IMR-90 (cell line): ENCODE data around the gene MAGED2. TPM values are rescaled to one million over a fixed set of nuclear protein-coding genes. Genes with fewer than 3 reads are reported as not detected.

Experiments used
- ATAC-seq: fragments of 200-7000 bp; cut with Tn5 transposase; 2 replicates; pipeline ENCODE4 v1.9.1; 2020; ENCODE audit warnings: low read depth, mild to moderate bottlenecking, moderate library complexity
- BruUV-seq: library from RNA; stranded (reverse); fragments of 400-500 nt; replicated peaks from 2 replicates; lab custom pipeline; 2021; lab: Mats Ljungman, UMichigan
- CTCF ChIA-PET: fragments of 300-600 bp; formaldehyde crosslinking; extraction: SDS; loops from one replicate; lab custom pipeline; 2021; ENCODE audit warnings: antibody characterized with exemption; lab: Yijun Ruan, JAX
- POLR2A ChIA-PET: fragments of 300-600 bp; sonication (Branson Sonifier 250); formaldehyde crosslinking; loops from one replicate; lab custom pipeline; 2022; ENCODE audit warnings: antibody characterized with exemption; ENCODE audit not compliant: unreplicated experiment; lab: Charles Lee
- DNase-seq: peaks from one replicate; pipeline ENCODE4 v3.0.0; 2013
- H2AFZ ChIP-seq: replicated peaks from 2 replicates; pipeline ENCODE3; 2013; ENCODE audit warnings: low read length, mild to moderate bottlenecking; ENCODE audit not compliant: poor library complexity
- H2AK5ac ChIP-seq: 2 replicates; pipeline ENCODE4 v1.6.1; 2013; ENCODE audit warnings: low read depth, low read length, inconsistent platforms
- H2AK9ac ChIP-seq: replicated peaks from 2 replicates; pipeline ENCODE3; 2013; ENCODE audit warnings: mild to moderate bottlenecking, low read depth, low read length, moderate library complexity; ENCODE audit not compliant: poor library complexity
- H2BK120ac ChIP-seq: 2 replicates; pipeline ENCODE4 v1.6.1; 2013; ENCODE audit warnings: low read depth, low read length, inconsistent platforms
- H2BK15ac ChIP-seq: 3 replicates; pipeline ENCODE4 v1.6.1; 2013; ENCODE audit warnings: low read depth, low read length, inconsistent platforms
- H2BK20ac ChIP-seq: 2 replicates; pipeline ENCODE4 v1.6.1; 2013; ENCODE audit warnings: low read depth, mild to moderate bottlenecking, inconsistent platforms, low read length, moderate library complexity
- H2BK5ac ChIP-seq: 2 replicates; pipeline ENCODE4 v1.6.1; 2013; ENCODE audit warnings: mild to moderate bottlenecking, low read depth, low read length, inconsistent platforms; ENCODE audit not compliant: poor library complexity, severe bottlenecking
- H3K14ac ChIP-seq: replicated peaks from 2 replicates; pipeline ENCODE4 v1.6.1; 2013; ENCODE audit warnings: low read depth, low read length, inconsistent platforms
- H3K18ac ChIP-seq: 2 replicates; pipeline ENCODE4 v1.6.1; 2013; ENCODE audit warnings: low read depth, low read length, control low read depth
- H3K23ac ChIP-seq: 2 replicates; pipeline ENCODE4 v1.6.1; 2013; ENCODE audit warnings: low read depth, low read length, inconsistent platforms
- H3K27ac ChIP-seq: 2 replicates; pipeline ENCODE4 v1.5.1; 2013; ENCODE audit warnings: mild to moderate bottlenecking, control low read depth, low read length; ENCODE audit not compliant: insufficient read depth
- H3K27me3 ChIP-seq: 2 replicates; pipeline ENCODE4 v1.6.1; 2013; ENCODE audit warnings: low read length; ENCODE audit not compliant: control insufficient read depth, insufficient read depth
- H3K36me3 ChIP-seq: 2 replicates; pipeline ENCODE4 v1.6.1; 2013; ENCODE audit warnings: low read length, mixed read lengths; ENCODE audit not compliant: control insufficient read depth, insufficient read depth
- H3K4ac ChIP-seq: 2 replicates; pipeline ENCODE4 v1.6.1; 2013; ENCODE audit warnings: low read depth, low read length, inconsistent platforms
- H3K4me1 ChIP-seq: 2 replicates; pipeline ENCODE4 v1.6.1; 2013; ENCODE audit warnings: low read length, mixed read lengths; ENCODE audit not compliant: control insufficient read depth, insufficient read depth
- H3K4me2 ChIP-seq: 2 replicates; pipeline ENCODE4 v1.6.1; 2013; ENCODE audit warnings: low read depth, mild to moderate bottlenecking, control low read depth, low read length, moderate library complexity
- H3K4me3 ChIP-seq: 2 replicates; pipeline ENCODE4 v1.5.1; 2013; ENCODE audit warnings: low read depth, mild to moderate bottlenecking, control low read depth, low read length, moderate library complexity; ENCODE audit not compliant: insufficient read depth
- H3K56ac ChIP-seq: 2 replicates; pipeline ENCODE4 v1.6.1; 2013; ENCODE audit warnings: low read length, inconsistent platforms; ENCODE audit not compliant: insufficient read depth; ENCODE audit errors: extremely low read depth
- H3K79me1 ChIP-seq, 2 experiments: 2 replicates each; pipeline ENCODE4 v1.6.1; 2013; ENCODE audit warnings: low read length in 2 of 2, inconsistent platforms in 1 of 2, low read depth in 1 of 2
- H3K9ac ChIP-seq: 2 replicates; pipeline ENCODE4 v1.6.1; 2013; ENCODE audit warnings: low read depth, low read length, control low read depth
- H3K9me1 ChIP-seq: 2 replicates; pipeline ENCODE4 v1.6.1; 2013; ENCODE audit warnings: low read length, inconsistent platforms; ENCODE audit not compliant: insufficient read depth
- H3K9me3 ChIP-seq: 2 replicates; pipeline ENCODE4 v1.6.1; 2013; ENCODE audit warnings: low read length; ENCODE audit not compliant: control insufficient read depth, insufficient read depth
- H4K20me1 ChIP-seq: 2 replicates; pipeline ENCODE4 v1.6.1; 2013; ENCODE audit warnings: low read length, inconsistent platforms; ENCODE audit not compliant: insufficient read depth
- H4K5ac ChIP-seq: 2 replicates; pipeline ENCODE4 v1.6.1; 2013; ENCODE audit warnings: mild to moderate bottlenecking, low read depth, low read length, control low read depth
- H4K8ac ChIP-seq, 2 experiments: 2 replicates each; pipeline ENCODE4 v1.6.1; 2013; ENCODE audit warnings: low read depth in 2 of 2, low read length in 2 of 2, control low read depth in 1 of 2, inconsistent platforms in 1 of 2
- H4K91ac ChIP-seq: 2 replicates; pipeline ENCODE4 v1.6.1; 2013; ENCODE audit warnings: low read depth, low read length, inconsistent platforms; ENCODE audit not compliant: insufficient read depth
- CEBPB ChIP-seq: IDR thresholded peaks from 2 replicates; pipeline ENCODE4 v1.6.1; 2012; ENCODE audit warnings: low read depth, low read length, improper control_type of control experiment
- CHD1 ChIP-seq: IDR thresholded peaks from 2 replicates; pipeline ENCODE4 v1.6.1; 2012; ENCODE audit warnings: low read depth, low read length, improper control_type of control experiment
- ELK1 ChIP-seq: fragments of 150-350 bp; IDR thresholded peaks from 2 replicates; pipeline ENCODE4 v1.6.1; 2016; ENCODE audit warnings: low read depth, mild to moderate bottlenecking, low read length, moderate library complexity, borderline replicate concordance
- MAFK ChIP-seq: IDR thresholded peaks from 2 replicates; pipeline ENCODE4 v1.6.1; 2012; ENCODE audit warnings: low read depth, low read length, improper control_type of control experiment
- WGBS, 2 experiments: methylation state at CpG; one replicate each; pipeline versions ENCODE4 v1.1.5 to v1.1.7; 2013; ENCODE audit warnings: missing lambda C conversion rate in 2 of 2; ENCODE audit not compliant: insufficient read length in 1 of 2; ENCODE audit errors: extremely low coverage in 2 of 2; 5-methylcytosine and 5-hydroxymethylcytosine counted together
- dilution Hi-C: fragments of 300-500 bp; cut with HindIII; formaldehyde crosslinking; loops from one replicate; pipeline ENCODE4 v1.14.3; 2018; ENCODE audit warnings: low sequenced_read_pairs; ENCODE audit not compliant: unreplicated experiment
- in situ Hi-C: fragments of 300-500 bp; cut with MboI; formaldehyde crosslinking; loops from 3 replicates; pipeline ENCODE4 v1.14.3; 2019; ENCODE audit warnings: low sequenced_read_pairs, inconsistent platforms, mixed read lengths
- intact Hi-C: fragments of 100-400 bp; cut with micrococcal nuclease; formaldehyde crosslinking; loops from 2 replicates; pipeline ENCODE4 v1.10.0; 2022
- polyA plus RNA-seq, 3 experiments: library from polyadenylated mRNA; depleted of rRNA; stranded (reverse); fragments of >200 nt; gene quantifications; 2 replicates each; pipeline ENCODE4 v1.2.3, GENCODE V29; 2012; ENCODE audit warnings: low replicate concordance in 1 of 3
- total RNA-seq: library from RNA; depleted of rRNA; stranded (reverse); fragments of >200 nt; gene quantifications from 2 replicates; pipeline ENCODE4 v1.2.3, GENCODE V29; 2012

MAGED2 gene
- total and polyA plus RNA-seq, 2 of the 4 experiments (the other 2 are of a cell fraction) = 301 to 341 TPM

- Histone ChIP-seq H3K4me2 (peak overlapping the region; percentile 78), H3K27ac (no peak overlapping the region), H2BK15ac (no peak overlapping the region), H4K5ac (no peak overlapping the region), H2AFZ (no peak overlapping the region), H3K56ac (no peak overlapping the region), H4K91ac (no peak overlapping the region), H3K4ac (no peak overlapping the region), H3K18ac (no peak overlapping the region), H3K79me1 (peaks cover 14 to 30% of the 10 kb centered on the region in 2 experiments; a peak in 3 of 4 replicates), H4K20me1 (peaks cover 24% of the 10 kb centered on the region; the same call in 1 of the 2 replicates), H3K9me1 (peaks cover 6% of the 10 kb centered on the region; the same call in 1 of the 2 replicates), H2BK20ac (no peak overlapping the region), H2AK5ac (no peak overlapping the region), H3K9ac (no peak overlapping the region), H3K14ac (no peak overlapping the region), H4K8ac (no peak overlapping the region), H3K36me3 (peaks cover 50% of the 10 kb centered on the region), H2AK9ac (no peak overlapping the region), H3K4me3 (peak overlapping the region; percentile 81; the same call in 1 of the 2 replicates), H3K9me3 (no peaks in the 10 kb centered on the region), H3K23ac (no peak overlapping the region), H3K4me1 (peaks cover 7% of the 10 kb centered on the region; the same call in 1 of the 2 replicates), H2BK120ac (no peak overlapping the region), H3K27me3 (peaks cover 2% of the 10 kb centered on the region; the same call in 1 of the 2 replicates), H2BK5ac (no peak overlapping the region)
- TF ChIP-seq CHD1 (no peak), CEBPB (no peak), MAFK (no peak), ELK1 (no peak)
- ATAC-seq = no peak
- no TSS peak for BruUV-seq
- dilution Hi-C loops = no loop called here
- no CpG with 5 or more reads among the region's 5 CpGs for WGBS, 2 experiments
- DNase-seq = no peak
- in situ Hi-C loops = no loop called here
- ChIA-PET CTCF (interaction anchor here (1.6 kb wide), 1 partner anchor 171 kb away, joined by 3 read pairs; no protein-coding TSS in a partner anchor), POLR2A (no interaction called here)
- intact Hi-C loops = no loop called here
Measured at GRCh38 chrX:54810532-54810931, 3.0 kb downstream of the MAGED2 start.
